Measurements from ENCODE around the gene TBC1D8.

The TBC1D8 gene

GRCh38 chr2:101111917-101112771 is 39.0 kb downstream of the TBC1D8 start:
- DNase-seq (ENCODE audit: low read depth): no peak

DNA sequence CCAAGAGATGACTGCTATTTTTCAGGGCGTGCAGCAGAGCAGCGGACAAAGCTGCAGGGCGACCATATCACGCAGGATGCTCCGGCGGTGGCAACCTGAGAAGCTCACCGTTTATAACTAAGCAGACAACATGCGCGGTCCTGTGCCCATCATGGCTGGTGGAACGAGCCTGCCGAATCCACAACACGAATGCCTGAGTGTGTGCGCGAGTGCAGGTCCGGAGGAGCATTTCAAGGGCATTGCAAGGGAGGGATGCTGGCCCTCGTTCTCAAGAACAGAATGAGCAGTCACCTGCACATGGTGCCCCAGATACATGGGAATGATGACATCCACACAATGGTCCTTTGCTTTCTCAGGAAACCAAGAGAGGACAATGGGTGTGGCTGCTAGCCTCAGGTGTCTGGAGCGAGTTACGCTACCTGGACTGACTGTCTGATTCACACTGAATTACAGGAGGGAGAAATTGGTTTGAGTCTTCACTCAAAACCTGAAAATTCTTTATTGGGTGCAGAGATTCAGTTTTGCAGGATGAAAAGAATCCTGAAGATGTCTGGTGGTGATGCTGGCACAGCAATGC is 39.8 kb downstream of the TBC1D8 start:
- DNase-seq (ENCODE audit: low read depth): no peak

GRCh38 chr2:101109451-101110118 is 41.6 kb downstream of the TBC1D8 start:
- no peak for DNase-seq (ENCODE audit: low read depth)

DNA sequence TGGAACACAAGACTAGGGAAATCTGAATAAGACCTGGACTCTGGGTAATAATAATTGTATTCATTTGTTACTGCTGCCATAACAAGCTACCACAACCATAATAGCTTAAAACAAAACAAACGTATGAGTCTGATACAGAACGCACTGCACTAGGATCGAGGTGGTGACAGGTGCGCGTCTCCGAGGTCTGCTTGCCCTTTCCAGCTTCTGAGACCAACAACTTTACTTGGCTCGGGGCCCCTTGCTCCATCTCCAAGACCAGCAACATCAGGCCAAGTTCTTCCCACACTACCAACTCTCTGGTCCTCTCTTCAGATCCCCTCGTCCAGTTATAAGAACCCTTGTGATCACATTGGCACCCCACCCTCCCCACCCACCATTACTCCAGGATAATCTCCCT is 42.8 kb downstream of the TBC1D8 start:
- DNase-seq (ENCODE audit: low read depth): no peak

- DNase-seq (ENCODE audit: low read depth): no peak
Observed at GRCh38 chr2:101107241-101107640, 43.9 kb downstream of the TBC1D8 start.

- DNase-seq (ENCODE audit: low read depth): no peak
Observed at GRCh38 chr2:101106453-101107181, 44.6 kb downstream of the TBC1D8 start.

GRCh38 chr2:101105654-101106053 is 45.5 kb downstream of the TBC1D8 start:
- no peak for DNase-seq (ENCODE audit: low read depth)

GRCh38 chr2:101097638-101098037 is 53.5 kb downstream of the TBC1D8 start:
- DNase-seq (ENCODE audit: low read depth): no peak

DNA sequence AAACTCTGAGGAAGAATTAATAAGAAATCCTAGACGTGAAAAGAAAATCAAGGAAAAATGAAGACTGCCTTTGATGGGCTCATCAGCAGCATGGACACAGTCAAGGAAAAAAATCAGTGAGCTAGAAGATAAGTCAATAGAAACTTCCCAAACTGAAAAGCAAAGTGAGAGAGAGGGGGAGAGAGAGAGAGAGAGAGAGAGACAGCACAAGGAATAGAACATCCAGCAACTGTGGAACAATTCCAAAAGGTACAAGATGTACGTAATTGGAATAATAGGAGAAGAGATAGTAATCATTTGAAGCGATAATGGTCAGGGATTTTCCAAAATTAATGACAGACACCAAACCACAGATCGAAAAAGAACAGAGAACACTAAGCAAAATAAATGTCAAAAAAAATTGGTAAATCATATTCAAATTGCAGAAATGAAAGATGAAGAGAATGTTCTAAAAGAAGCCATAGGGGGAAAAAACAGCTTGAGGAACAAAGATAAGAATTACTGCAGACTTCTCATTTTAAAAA is 54.5 kb downstream of the TBC1D8 start:
- no peak for DNase-seq (ENCODE audit: low read depth)

GRCh38 chr2:101094351-101094750 is 56.8 kb downstream of the TBC1D8 start:
- DNase-seq (ENCODE audit: low read depth): no peak

DNA sequence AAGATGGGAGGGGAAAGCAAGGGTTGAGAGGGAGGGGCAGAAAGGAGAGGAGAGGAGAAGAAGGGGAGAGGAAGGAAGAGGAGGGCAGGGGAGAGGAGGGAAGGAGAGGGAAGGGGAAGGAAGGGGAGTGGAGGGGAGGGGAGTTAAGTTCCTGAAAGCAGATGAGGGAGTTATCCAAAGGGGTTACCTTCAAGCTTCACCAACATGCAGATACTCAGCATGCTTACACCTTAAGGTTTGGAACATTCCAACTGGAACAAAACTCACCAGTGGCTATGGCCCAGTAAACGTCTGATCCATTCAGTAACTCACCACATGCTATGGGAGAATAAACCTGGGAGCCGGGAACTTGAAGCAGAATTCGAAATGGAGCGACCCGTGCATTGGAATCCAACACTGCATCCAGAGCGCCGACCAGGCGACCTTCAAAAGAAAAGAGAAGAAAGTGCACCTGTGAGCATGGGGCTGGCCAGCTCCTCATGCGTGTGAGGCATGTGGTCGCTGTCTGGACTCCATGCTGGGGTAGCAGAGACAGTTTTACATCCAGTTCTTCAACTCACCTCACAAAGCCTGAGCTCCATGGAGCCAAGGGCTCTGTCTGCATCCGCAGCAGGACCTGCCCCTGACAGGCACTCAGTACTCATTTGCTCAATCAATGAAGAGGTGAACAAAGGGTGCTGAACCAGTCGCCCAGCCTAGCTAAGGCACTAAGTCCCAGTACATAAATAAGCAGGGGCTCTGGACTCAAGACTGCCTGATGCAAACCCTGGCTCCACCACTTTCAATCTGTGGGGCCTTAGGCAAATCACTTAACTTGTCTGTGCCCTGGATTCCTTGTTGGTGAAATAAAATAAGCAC is 61.0 kb downstream of the TBC1D8 start:
- DNase-seq (ENCODE audit: low read depth): no peak

DNA sequence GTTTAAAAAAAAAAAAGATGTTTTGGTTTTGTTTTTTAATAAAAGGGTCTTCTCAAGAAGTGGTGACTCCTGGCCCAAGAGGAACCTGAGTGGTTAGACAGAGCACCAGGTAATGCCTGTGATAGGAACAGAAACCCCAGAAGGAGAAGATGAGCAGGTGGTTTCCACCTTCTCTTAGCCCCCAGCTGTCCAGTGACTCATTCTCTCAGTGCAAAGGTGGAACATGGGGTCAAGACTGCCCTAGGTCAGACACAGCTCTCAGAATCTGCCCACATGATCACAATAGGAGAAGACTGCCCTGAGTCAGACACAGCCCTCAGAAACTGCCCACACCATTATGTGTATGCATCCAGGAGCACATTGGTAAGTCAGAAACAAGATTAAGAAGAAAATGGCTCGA is 61.8 kb downstream of the TBC1D8 start:
- DNase-seq (ENCODE audit: low read depth): no peak

- DNase-seq (ENCODE audit: low read depth): no peak
Observed at GRCh38 chr2:101087638-101088037, 63.5 kb downstream of the TBC1D8 start.

DNA sequence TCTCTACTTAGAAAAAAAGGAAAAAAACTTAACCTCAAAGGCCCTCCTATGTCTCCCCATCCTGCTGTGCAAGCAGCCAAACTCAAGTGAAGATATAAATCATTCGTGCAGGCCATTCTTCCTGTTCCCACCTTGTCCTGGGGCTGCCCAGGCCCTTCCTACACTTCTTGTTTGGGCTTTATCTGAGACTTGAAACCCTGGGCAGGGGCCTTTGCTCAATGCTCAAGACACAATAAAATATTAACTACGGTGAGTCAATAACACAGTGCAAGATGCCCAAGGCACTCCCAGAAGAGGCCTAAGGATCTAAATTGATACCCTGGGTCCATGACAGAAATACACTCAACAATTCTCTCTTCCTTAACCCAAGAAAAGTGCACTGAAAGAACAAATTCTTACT is 67.6 kb downstream of the TBC1D8 start:
- no peak for DNase-seq (ENCODE audit: low read depth)

GRCh38 chr2:101082998-101083397 is 68.2 kb downstream of the TBC1D8 start:
- no peak for DNase-seq (ENCODE audit: low read depth)

GRCh38 chr2:101081375-101081907 is 69.7 kb downstream of the TBC1D8 start:
- DNase-seq (ENCODE audit: low read depth): no peak

DNA sequence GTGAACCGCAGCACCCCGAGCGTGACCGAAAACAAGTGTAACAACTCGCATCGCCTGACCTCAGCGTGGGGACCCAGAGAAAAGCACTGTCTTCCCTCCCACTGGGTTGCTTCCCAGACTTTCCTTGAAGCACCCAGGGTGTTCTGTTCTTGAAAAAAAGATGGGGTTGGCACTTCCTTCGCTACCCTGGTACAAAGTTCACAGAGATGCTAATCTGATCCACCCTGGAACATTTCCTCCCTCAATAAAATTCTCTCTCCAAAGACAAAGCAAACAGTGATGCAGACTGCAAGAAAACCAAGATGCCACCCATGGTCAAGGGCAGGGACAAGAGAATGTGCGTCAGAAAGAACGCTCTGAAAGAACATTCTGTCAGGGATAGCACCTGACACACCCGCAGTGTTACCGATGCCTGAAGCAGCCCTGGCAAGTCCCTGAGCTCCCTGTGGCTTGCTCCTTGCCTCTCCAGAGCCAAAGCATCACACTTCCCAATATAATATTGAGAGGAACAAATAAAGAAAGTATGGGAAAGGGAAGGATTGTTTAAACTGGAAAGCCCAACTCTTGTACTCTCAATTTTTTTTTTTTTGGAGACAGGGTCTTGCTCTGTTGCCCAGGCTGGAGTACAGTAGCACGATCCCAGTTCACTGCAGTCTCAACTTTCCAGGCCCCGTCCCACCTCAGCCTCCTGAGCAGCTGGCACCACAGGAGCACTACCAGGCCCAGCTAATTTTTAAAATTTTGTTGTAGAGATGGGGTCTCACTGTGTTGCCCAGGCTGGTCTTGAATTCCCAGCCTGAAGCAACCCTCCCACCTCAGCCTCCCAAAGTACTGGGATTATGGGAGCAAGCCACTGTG is 70.7 kb downstream of the TBC1D8 start:
- DNase-seq (ENCODE audit: low read depth): no peak

DNA sequence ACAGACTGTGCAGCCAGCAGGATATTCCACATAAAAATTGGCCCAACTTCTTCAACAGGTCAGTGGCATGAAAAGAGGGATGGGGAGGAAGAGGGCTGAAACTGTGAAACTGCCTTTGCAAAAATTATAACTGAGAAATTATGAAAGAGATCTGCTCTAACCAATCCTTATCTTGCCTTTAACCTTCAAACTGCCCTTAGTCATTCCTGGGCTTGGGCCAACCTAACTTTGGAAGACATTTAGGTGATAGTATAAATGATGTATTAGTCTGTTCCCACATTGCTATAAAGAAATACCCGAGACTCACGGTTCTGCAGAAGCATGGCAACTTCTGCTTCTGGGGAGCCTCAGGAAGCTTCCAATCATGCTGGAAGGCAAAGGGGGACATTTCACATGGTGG is 74.6 kb downstream of the TBC1D8 start:
- DNase-seq (ENCODE audit: low read depth): no peak

- DNase-seq (ENCODE audit: low read depth): no peak
Observed at GRCh38 chr2:101064868-101065549, 86.2 kb downstream of the TBC1D8 start.

- no peak for DNase-seq (ENCODE audit: low read depth)
Observed at GRCh38 chr2:101064505-101064867, 86.7 kb downstream of the TBC1D8 start.

Measured in stimulated activated CD8-positive, alpha-beta memory T cell treated with anti-CD3 and anti-CD28 coated beads, Interleukin-4, amount 100 ng/mL, for 24 hours (primary cell).